IPS DF 6.9 (cell line): ENCODE measurements around the gene NGRN.

Experiments used
- DNase-seq: peaks from one replicate; pipeline ENCODE4 v3.0.0-alpha.2; 2013; ENCODE audit warnings: low read depth, low spot score
- H3K27ac ChIP-seq: one replicate; pipeline ENCODE4 v1.5.1; 2013; ENCODE audit warnings: low read length, control low read depth
- H3K27me3 ChIP-seq: 2 replicates; pipeline ENCODE4 v1.6.1; 2013; ENCODE audit warnings: mild to moderate bottlenecking, low read length; ENCODE audit not compliant: control insufficient read depth, insufficient read depth
- H3K36me3 ChIP-seq: 2 replicates; pipeline ENCODE4 v1.6.1; 2013; ENCODE audit warnings: low read length; ENCODE audit not compliant: control insufficient read depth, insufficient read depth
- H3K4me1 ChIP-seq: 2 replicates; pipeline ENCODE4 v1.6.1; 2013; ENCODE audit warnings: low read length; ENCODE audit not compliant: control insufficient read depth, insufficient read depth
- H3K4me3 ChIP-seq: 2 replicates; pipeline ENCODE4 v1.5.1; 2013; ENCODE audit warnings: mild to moderate bottlenecking, low read length
- H3K9me3 ChIP-seq: 2 replicates; pipeline ENCODE4 v1.6.1; 2013; ENCODE audit warnings: low read length, inconsistent platforms; ENCODE audit not compliant: control insufficient read depth, insufficient read depth
- WGBS: extraction: QIAGEN DNeasy Blood & Tissue Kit; methylation state at CpG from one replicate; pipeline ENCODE4 v1.1.7; 2013; ENCODE audit warnings: mixed read lengths, missing lambda C conversion rate; ENCODE audit not compliant: insufficient read length, insufficient coverage; 5-methylcytosine and 5-hydroxymethylcytosine counted together

The NGRN gene

DNA sequence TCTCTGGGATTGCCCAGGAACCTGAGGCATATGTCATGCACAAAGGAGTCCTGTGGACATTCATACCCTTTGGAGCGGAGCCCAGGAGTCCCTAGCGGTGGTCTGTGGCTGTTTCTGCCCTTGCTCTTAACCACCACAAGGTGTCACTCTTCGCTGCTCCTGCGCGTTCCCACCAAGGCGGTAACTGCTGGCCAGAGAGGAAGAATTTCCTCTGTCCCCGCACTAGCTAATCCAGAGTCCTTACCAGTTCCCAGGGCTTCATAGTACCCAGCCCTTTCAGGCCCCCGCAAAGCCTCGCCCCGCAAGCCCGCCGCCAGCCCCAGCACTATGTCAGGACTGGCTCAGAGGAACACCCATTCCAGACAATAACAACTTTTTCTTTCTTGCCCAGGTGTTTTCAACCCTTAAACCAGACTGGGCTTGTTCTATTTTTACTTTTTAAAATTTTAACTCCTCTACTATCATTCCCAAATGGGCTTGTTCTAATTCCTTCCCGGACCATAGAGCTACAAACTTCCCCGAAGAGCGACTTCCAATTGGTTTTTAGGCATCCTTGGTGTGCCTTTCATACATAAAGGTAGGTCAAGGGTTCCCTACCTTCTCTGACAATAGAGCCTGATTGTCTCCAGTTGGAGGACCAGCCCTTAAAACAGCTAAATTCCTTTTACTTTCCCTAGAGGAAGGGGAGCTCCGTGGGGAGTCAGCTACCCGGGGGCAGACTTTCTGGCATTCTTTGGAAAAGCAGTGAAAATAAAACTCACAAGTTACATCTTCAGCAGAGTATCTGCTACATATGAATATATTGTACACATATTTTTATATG, 54.8 kb downstream of the NGRN start:
- Histone ChIP-seq H3K27me3 (no peaks in the 10 kb centered on the region), H3K4me3 (no peak overlapping the region), H3K36me3 (no peaks in the 10 kb centered on the region), H3K27ac (no peak overlapping the region), H3K4me1 (no peaks in the 10 kb centered on the region), H3K9me3 (no peaks in the 10 kb centered on the region)
- WGBS, result no CpG with 5 or more reads among the region's 17 CpGs
- DNase-seq, result peak; percentile 93

DNA sequence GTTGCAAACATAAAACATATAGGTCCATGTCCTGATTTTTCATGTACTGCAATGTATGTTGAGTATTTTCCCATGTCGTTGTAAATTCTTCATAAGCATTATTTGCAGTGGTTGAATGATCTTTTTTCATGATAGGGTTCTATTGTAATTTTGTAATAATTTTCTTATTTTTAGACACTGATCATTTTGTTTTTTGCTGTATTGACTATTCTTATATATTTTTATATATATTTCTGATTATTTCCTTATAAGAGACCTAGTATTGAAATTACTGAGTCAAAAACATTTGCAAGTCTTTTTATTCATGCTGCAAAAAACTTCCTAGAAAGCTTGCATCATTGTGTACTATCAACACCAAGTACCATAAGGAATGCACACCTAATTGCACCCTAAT, 55.4 kb downstream of the NGRN start:
- H3K27ac ChIP-seq, result no peak overlapping the region
- no peak for DNase-seq
- no CpG with 5 or more reads among the region's 1 CpG for WGBS
- no peaks in the 10 kb centered on the region for H3K27me3 ChIP-seq
- H3K36me3 ChIP-seq, result no peaks in the 10 kb centered on the region
- H3K4me3 ChIP-seq, result no peak overlapping the region
- H3K9me3 ChIP-seq, result no peaks in the 10 kb centered on the region
- H3K4me1 ChIP-seq, result no peaks in the 10 kb centered on the region
